Measurements from ENCODE around the gene AGRP. TPM values are rescaled to one million over a fixed set of nuclear protein-coding genes. Genes with fewer than 3 reads are reported as not detected.
"Not testable (repeated sequence)": the region's sequence is repeated elsewhere in the genome, so short reads cannot be mapped to it uniquely, and the experiment has no call there.

AGRP gene
- total RNA-seq, 2 donors from 2014 or later, result not detected

DNA sequence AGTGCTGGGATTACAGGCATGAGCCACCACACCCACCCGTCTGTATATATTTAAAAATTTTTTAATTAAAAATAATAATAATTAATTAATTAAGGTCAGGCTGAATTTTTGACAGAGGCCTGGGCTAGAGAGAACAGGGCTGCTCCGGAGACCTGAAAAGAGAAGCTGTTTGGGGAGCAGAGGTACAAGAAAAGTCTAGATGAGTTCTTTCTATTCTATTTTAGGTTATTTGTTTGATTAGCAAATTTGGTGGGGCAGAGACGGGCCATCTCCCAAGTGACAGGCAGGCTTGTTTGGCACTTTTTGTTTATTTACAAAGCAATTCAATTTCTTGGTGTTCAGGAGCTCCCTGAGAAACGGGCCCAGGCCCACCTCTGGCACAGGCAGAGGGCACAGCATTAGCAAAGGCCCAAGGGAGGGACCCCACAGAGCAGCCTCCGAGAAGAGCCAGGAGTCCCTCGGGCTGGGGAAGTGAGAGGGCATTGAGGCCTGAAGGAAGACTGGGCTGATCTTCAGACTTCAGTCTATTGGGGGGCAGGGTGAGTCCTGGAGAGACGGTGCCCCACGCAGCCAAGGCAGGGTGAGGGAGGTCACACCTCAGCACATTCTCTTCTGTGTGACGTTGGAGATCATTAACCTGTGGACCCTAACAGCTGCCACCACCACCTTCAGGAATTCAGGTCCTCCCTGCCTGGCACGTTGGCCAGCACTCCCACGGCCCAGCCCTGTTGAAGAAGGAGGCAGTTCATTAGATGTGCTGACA lies 34.5 kb upstream of the AGRP start:
- Mint-ChIP-seq H3K27me3 (no peaks in the 10 kb centered on the region), H3K36me3 (no peaks in the 10 kb centered on the region), H3K27ac (no peak overlapping the region), H3K4me1 (ENCODE audit: low read depth in 2 of 2) (peaks cover 29 to 31% of the 10 kb centered on the region in 2 donors), H3K4me3 (no peak overlapping the region), H3K9me3 (no peaks in the 10 kb centered on the region)
- no peak for ATAC-seq
- no peak for DNase-seq (ENCODE audit: low spot score)

DNA sequence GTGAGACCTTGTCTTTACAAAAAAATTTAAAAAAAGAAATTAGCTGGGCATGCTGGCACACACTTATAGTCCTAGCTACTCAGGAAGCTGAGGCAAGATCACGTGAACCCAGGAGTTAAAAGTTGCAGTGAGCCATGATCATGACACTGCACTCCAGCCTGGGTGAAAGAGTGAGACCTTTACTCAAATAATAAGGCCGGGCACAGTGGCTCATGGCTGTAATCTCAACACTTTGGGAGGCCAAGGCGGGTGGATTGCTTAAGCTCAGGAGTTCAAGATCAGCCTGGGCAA lies 33.8 kb upstream of the AGRP start:
- H3K36me3 Mint-ChIP-seq, result no peaks in the 10 kb centered on the region
- no peaks in the 10 kb centered on the region for H3K27me3 Mint-ChIP-seq
- no peak overlapping the region for H3K27ac Mint-ChIP-seq
- H3K4me3 Mint-ChIP-seq, result no peak overlapping the region
- DNase-seq (ENCODE audit: low spot score), result no peak
- peaks cover 28 to 31% of the 10 kb centered on the region in 2 donors for H3K4me1 Mint-ChIP-seq (ENCODE audit: low read depth in 2 of 2)
- H3K9me3 Mint-ChIP-seq, result no peaks in the 10 kb centered on the region
- no peak for ATAC-seq

DNA sequence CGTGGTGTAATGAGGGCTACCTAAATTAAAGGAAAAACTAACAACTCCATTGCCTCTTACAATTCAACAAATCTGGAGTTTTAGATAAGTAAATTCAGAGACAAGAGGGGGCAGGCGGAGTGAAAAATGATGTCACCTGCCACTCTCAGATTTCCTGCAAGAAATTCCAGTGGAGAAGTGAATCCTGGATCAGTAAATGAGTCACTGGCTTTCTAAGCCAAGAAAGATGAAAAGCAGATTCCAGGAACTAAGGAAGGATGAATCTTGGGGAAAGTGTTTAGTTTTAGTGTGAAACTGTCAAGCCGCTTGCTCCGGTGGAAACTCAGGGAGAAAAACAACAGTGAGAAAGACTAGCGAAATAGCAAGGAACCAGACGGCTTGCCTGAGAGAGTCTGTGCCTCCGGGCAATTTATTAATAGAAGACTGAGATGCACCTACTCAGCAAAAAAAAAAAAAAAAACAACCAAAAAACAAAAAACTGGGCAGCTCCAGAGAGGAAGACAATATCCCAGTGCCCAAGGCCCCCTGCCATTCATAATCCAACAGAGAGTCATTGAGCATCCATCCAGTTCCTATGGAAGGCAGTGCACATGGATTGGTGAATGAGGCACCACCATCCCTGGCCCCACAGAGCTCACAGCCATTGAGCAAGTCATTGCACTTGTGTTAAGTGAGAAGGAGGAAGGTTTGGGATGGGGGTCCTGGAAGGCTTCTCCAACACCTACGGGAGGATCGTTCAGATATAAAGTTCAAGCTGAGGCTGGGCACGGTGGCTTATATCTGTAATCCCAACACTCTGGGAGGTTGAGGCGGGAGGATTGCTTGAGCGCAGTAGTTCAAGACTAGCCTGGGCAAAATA lies 33.2 kb upstream of the AGRP start:
- peaks cover 28 to 31% of the 10 kb centered on the region in 2 donors for H3K4me1 Mint-ChIP-seq (ENCODE audit: low read depth in 2 of 2)

DNA sequence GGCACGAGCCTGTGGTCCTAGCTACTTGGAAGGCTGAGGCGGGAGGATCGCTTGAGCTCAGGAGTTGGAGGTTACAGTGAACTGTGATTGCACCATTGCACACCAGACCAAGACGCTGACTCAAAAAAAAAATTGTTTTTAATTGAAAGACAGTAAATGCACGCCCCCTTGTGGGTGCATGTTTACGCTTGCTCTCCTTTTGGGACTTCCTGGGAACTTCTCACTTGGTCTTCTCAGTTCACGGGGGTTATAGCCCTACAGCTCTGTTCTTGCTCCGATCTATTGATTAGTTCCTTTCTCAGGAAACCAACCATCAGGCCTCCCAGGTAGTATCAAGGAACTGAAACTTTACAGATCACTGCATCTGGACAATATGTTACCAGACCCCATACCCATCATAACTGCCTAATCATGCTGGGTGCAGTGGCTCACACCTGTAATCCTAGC lies 31.1 kb upstream of the AGRP start:
- DNase-seq (ENCODE audit: low spot score), result peak; percentile 88
- peak overlapping the region in 1 of 2 donors; percentile 25 for H3K27ac Mint-ChIP-seq
- H3K4me1 Mint-ChIP-seq (ENCODE audit: low read depth in 2 of 2), result peaks cover 15 to 17% of the 10 kb centered on the region in 2 donors
- no peaks in the 10 kb centered on the region for H3K9me3 Mint-ChIP-seq
- ATAC-seq, result peak; percentile 83 to 84
- H3K36me3 Mint-ChIP-seq, result no peaks in the 10 kb centered on the region
- H3K27me3 Mint-ChIP-seq, result no peaks in the 10 kb centered on the region
- no peak overlapping the region for H3K4me3 Mint-ChIP-seq

More for the DNA sequence above, 33.2 kb upstream of the AGRP start:
- H3K27ac Mint-ChIP-seq, result no peak overlapping the region
- no peak overlapping the region for H3K4me3 Mint-ChIP-seq
- no peaks in the 10 kb centered on the region for H3K27me3 Mint-ChIP-seq
- H3K9me3 Mint-ChIP-seq, result no peaks in the 10 kb centered on the region
- no peak for DNase-seq (ENCODE audit: low spot score)
- no peak for ATAC-seq
- H3K36me3 Mint-ChIP-seq, result no peaks in the 10 kb centered on the region

DNA sequence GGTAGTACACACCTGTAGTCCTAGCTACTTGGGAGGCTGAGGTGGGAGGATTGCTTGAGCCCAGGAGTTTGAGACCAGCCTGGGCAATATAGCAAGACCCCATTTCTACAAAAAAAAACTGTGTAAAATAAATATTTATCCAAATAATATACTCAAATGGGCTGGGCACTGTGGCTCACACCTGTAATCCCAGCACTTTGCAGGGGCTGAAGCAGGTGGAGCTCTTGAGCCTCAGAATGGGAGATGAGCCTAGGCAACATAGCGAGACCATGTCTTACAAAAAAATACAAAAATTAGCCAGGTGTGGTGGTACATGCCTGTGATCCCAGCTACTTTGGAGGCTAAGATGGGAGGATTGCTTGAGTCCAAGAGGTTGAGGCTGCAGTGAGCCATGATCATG lies 30.5 kb upstream of the AGRP start:
- H3K27ac Mint-ChIP-seq; H3K9me3 Mint-ChIP-seq; H3K27me3 Mint-ChIP-seq; H3K36me3 Mint-ChIP-seq; H3K4me3 Mint-ChIP-seq; ATAC-seq; DNase-seq (ENCODE audit: low spot score): not testable (repeated sequence)
- H3K4me1 Mint-ChIP-seq (ENCODE audit: low read depth in 2 of 2), result peaks cover 10 to 14% of the 10 kb centered on the region in 2 donors

DNA sequence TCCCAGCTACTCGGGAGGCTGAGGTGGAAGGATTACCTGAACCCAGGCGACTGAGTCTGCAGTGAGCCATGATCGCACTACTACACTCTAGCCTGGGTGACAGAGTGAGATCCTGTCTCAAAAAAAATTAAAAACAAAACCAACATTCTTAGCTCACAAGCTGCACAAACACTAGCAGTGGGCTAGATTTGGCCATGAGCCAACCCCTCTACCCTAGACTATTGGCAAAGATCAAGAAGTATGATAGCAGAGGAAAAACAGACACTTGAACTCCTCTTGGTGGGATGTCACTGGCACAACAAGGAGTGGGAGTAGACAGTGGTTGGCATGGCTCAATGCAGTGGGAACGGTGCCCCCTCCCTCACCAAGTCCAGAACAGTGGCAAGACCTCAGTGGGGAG lies 25.7 kb upstream of the AGRP start:
- Mint-ChIP-seq H3K27me3 (no peaks in the 10 kb centered on the region), H3K27ac (no peak overlapping the region), H3K9me3 (no peaks in the 10 kb centered on the region), H3K4me3 (no peak overlapping the region), H3K4me1 (ENCODE audit: low read depth in 2 of 2) (peaks cover 19 to 30% of the 10 kb centered on the region in 2 donors), H3K36me3 (peaks cover 4% of the 10 kb centered on the region)
- ATAC-seq (no peak), DNase-seq (ENCODE audit: low spot score) (no peak)

DNA sequence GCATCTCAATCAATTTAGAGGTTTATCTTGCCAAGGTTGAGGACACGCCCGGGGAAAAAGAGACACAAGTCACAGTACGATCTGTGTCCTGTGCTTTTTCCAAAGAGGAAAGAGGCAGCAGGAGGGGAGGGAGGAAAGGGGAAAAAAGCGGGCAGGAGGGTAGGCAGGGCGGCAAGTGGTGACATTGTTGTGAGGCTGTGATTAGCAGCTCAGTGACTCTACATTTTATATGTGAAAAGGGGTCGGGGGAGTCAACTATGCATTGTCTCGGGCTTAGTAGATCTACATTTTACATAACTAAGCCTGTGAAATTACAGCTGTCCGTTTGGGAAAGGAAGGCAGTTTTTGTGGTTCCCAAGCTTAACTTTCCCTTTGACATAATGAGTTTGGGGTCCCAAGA lies 23.1 kb upstream of the AGRP start:
- peaks cover 29 to 32% of the 10 kb centered on the region in 2 donors for H3K4me1 Mint-ChIP-seq (ENCODE audit: low read depth in 2 of 2)
- H3K4me3 Mint-ChIP-seq, result peak overlapping the region; percentile 12
- ATAC-seq (no peak), DNase-seq (ENCODE audit: low spot score) (no peak)
- H3K36me3 Mint-ChIP-seq, result peaks cover 4% of the 10 kb centered on the region
- H3K27me3 Mint-ChIP-seq, result no peaks in the 10 kb centered on the region
- peak overlapping the region; percentile 42 to 81 for H3K27ac Mint-ChIP-seq
- no peaks in the 10 kb centered on the region for H3K9me3 Mint-ChIP-seq

DNA sequence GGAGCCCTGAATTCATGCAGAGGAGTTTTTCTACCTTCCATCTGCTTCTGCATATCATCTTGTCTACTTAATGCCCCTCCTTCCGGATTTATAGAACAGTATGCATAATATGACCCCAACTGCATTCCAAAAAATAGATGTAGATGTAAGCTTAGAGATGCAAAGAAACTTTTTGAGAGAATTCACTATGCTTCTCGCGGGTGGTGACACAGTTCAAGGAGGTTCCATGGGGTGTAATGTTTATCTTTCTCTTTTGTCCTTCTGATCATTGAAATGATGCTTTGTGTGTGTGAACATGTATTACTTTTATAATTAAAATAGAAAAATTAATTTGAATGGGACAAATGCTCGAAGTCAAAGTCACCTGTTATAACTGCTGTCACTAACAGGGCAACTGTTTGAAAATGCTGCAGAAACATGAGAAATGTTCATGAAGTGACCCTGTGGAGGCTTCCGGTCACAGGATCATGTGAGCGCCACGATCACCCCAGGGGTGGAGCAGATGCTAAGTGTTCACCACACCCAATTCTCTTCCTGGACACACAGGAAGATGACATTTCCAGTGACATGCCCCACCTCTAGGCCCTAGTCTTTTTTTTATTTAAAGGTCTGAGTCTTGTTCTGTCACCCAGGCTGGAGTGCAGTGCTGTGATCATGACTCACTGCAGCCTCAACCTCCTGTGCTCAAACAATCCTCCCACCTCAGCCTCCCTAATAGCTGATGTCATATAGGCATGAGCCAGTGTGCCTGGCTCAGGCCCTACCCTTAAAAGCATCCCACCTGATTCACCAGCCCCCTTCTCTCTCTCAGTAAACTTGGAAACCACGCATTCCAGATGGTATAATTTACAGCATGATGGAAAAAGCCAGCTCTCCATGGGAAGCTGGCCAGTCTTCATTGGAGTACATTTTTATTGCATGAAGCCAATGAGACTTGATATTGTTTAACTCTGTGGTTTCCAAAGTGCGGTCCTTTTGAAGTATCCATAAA lies 21.0 kb upstream of the AGRP start:
- Mint-ChIP-seq H3K36me3 (peaks cover 4% of the 10 kb centered on the region), H3K4me1 (ENCODE audit: low read depth in 2 of 2) (peaks cover 29 to 34% of the 10 kb centered on the region in 2 donors), H3K4me3 (peak overlapping the region; percentile 49), H3K27ac (peak overlapping the region; percentile 80 to 92), H3K27me3 (no peaks in the 10 kb centered on the region), H3K9me3 (no peaks in the 10 kb centered on the region)
- ATAC-seq (peak; percentile 94 to 96), DNase-seq (ENCODE audit: low spot score) (peak; percentile 81)

DNA sequence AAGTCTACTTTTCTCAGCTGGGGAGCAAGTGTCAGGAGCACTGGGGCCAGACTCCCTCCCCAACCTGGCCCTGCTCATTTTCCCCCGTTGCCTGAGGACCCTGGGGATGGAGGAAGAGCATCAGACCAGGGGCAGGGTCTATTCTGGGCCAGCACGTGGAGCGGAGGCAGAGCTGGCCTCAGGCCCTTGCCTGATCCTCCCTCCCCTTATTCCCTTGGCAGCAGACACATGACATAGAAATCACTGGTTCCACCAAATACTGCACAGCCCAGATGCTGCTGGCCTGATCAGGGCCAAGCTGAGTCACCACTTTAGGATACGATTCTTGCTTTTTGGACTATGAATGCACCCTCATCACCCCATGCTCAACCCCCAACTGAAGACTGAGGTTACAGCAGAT lies 15.8 kb upstream of the AGRP start:
- Mint-ChIP-seq H3K4me1 (ENCODE audit: low read depth in 2 of 2) (peaks cover 10 to 20% of the 10 kb centered on the region in 2 donors), H3K27ac (peak overlapping the region in 1 of 2 donors; percentile 16), H3K27me3 (no peaks in the 10 kb centered on the region), H3K9me3 (no peaks in the 10 kb centered on the region), H3K36me3 (no peaks in the 10 kb centered on the region), H3K4me3 (no peak overlapping the region)
- ATAC-seq (no peak), DNase-seq (ENCODE audit: low spot score) (no peak)

DNA sequence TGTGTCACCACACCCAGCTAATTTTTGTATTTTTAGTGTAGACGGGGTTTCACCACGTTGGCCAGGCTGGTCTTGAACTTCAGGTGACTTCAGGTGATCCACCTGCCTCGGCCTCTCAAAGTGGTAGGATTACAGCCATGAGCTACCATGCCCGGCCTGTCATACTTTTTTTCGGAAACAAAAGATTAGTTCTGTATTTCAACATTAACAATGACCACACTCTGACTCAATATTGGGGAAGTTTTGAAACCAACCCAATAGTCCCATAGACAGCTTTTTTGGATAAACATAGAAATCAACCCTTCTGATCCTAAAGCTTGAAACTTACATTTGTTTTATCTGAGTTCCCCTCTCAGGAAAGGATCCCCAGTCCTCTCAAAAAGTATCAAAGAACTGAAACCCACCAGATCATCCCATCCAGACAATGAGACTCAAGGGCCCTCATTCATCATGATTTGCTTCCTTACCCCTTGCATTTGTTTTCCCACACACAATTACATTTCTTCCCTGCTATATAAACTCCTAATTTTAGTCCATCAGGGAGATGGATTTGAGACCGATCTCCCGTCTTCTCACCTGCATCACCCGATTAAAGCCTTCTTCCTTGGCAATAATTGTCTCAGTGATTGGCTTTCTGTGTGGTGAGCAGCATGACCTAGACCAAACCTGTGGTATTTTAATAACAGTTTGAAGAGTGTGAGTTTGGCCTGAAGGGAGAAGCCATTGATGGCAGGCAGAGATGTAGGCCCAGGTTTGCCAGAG lies 7.2 kb upstream of the AGRP start:
- no peaks in the 10 kb centered on the region for H3K9me3 Mint-ChIP-seq
- no peaks in the 10 kb centered on the region for H3K36me3 Mint-ChIP-seq
- H3K27me3 Mint-ChIP-seq, result no peaks in the 10 kb centered on the region
- DNase-seq (ENCODE audit: low spot score) (no peak), ATAC-seq (no peak)
- H3K27ac Mint-ChIP-seq, result peak overlapping the region in 1 of 2 donors; percentile 62
- H3K4me3 Mint-ChIP-seq, result no peak overlapping the region
- peaks cover 0 to 6% of the 10 kb centered on the region in 2 donors for H3K4me1 Mint-ChIP-seq (ENCODE audit: low read depth in 2 of 2)

DNA sequence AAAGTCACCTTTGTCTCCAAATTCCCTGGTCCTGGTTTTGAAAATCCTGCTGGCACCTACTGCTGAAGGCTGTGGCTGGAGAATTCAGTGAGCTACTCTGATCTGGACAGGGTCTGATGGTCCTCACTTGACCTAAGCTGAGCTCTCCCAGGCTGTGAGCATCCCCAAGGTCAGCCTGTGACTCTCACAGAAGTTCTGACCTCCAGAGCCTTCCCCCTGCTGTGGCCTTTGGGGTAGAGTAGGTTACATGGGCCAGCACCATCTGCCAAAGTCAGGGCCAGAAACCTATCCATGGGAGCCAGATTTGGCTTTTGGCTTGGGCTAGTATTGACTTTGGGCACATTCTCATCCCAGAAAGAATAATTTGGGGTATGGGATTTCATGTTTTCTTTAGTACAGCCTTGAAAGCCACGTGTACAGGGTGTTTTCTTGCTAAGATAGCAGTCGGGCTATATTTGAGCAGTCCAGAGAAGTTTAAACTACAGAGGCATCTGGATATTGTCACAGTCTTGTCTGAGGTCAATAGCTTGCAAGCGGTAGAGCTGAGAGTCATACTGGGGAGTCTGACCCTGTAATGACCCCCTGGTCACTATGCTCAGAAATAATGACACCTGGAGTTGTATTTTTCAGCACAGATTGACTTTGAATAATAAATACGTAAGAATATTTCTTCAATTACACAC lies 6.2 kb upstream of the AGRP start:
- H3K36me3 Mint-ChIP-seq, result no peaks in the 10 kb centered on the region
- H3K27ac Mint-ChIP-seq, result peak overlapping the region; percentile 16 to 24
- H3K27me3 Mint-ChIP-seq, result no peaks in the 10 kb centered on the region
- no peak for ATAC-seq
- H3K4me1 Mint-ChIP-seq (ENCODE audit: low read depth in 2 of 2), result peaks cover 0 to 4% of the 10 kb centered on the region in 2 donors
- H3K4me3 Mint-ChIP-seq, result no peak overlapping the region
- no peak for DNase-seq (ENCODE audit: low spot score)
- H3K9me3 Mint-ChIP-seq, result no peaks in the 10 kb centered on the region

DNA sequence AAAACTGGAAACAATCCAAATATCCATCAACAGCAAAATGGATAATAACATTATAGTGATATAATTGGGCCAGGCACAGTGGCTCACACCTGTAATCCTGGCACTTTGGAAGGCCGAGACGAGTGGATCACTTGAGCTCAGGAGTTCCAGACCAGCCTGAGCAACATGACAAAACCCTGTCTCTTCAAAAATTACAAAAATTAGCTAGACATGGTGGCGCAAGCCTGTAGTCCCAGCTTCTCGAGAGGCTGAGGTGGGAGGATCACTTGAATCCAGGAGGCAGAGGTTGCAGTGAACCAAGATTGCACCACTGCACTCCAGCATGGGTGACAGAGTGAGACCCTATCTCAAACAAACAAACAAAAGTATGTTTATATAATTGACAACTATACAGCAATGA lies 4.2 kb upstream of the AGRP start:
- H3K4me3 Mint-ChIP-seq; DNase-seq (ENCODE audit: low spot score); H3K9me3 Mint-ChIP-seq; H3K27me3 Mint-ChIP-seq; H3K27ac Mint-ChIP-seq; H3K4me1 Mint-ChIP-seq (ENCODE audit: low read depth in 2 of 2); ATAC-seq; H3K36me3 Mint-ChIP-seq: not testable (repeated sequence)

Measured in natural killer cell treated with Interleukin-12 subunit alpha and Interleukin-12 subunit beta and Interleukin-15 and Interleukin-18, amount 100 ng/mL, for 72 hours (primary cell).